Vagina (tissue), 2 donors: ENCODE results near the gene PROX1. TPM values are rescaled to one million over a fixed set of nuclear protein-coding genes. Genes with fewer than 3 reads are reported as not detected.
A peak's percentile ranks its signal among the peaks of the same experiment; 100 is the strongest.

ENCODE experiments used
- DNase-seq, 2 donors: peaks; one replicate each; pipeline ENCODE4 v3.0.0-alpha.2; 2017; ENCODE audit errors: extremely low spot score in 2 of 2
- H3K27ac ChIP-seq: fragments of 200-600 bp; sonication (generic); one replicate; pipeline ENCODE4 v1.5.1; 2019
- H3K27me3 ChIP-seq: fragments of 200-600 bp; sonication (generic); one replicate; pipeline ENCODE4 v1.5.1; 2019
- H3K36me3 ChIP-seq, 2 donors: fragments of 200-600 bp; sonication (generic); one replicate each; pipeline ENCODE4 v1.5.1; 2017 to 2019
- H3K4me1 ChIP-seq: fragments of 200-600 bp; sonication (generic); one replicate; pipeline ENCODE4 v1.5.1; 2019
- H3K4me3 ChIP-seq, 2 donors: fragments of 200-600 bp; sonication (generic); 1 replicate in 1 of 2; 2 replicates in 1 of 2; pipeline ENCODE4 v1.5.1; 2016 to 2019
- H3K9me3 ChIP-seq: fragments of 200-600 bp; sonication (generic); one replicate; pipeline ENCODE4 v1.5.1; 2019
- POLR2A ChIP-seq, 2 donors: fragments of 450-650 bp; IDR thresholded peaks; one replicate each; pipeline ENCODE4 v1.6.1; 2017; ENCODE audit warnings: antibody characterized with exemption in 2 of 2, mild to moderate bottlenecking in 2 of 2, moderate library complexity in 2 of 2
- POLR2AphosphoS5 ChIP-seq, 2 donors: sonication (generic); formaldehyde crosslinking; IDR thresholded peaks; one replicate each; pipeline ENCODE4 v1.9.0; 2017; ENCODE audit warnings: antibody characterized with exemption in 2 of 2, mild to moderate bottlenecking in 2 of 2, low read depth in 1 of 2; ENCODE audit not compliant: insufficient read depth in 1 of 2
- intact Hi-C: fragments of 100-400 bp; cut with DNase I; formaldehyde crosslinking; loops from one replicate; pipeline ENCODE4 v1.15.1; 2023
- total RNA-seq: library from RNA; depleted of rRNA; stranded (reverse); fragments of >200 nt; gene quantifications from one replicate; pipeline ENCODE4 v1.2.3, GENCODE V29; 2016
- TF ChIP-seq, protein P1 (sequence below), 3 experiments: fragments of 450-650 bp in 2 of 3; fragments of 200-600 bp in 1 of 3; sonication (generic) in 1 of 3; IDR thresholded peaks; one replicate each; pipeline ENCODE4 v1.5.1; 2017 to 2019; ENCODE audit warnings: antibody characterized with exemption in 3 of 3, mild to moderate bottlenecking in 2 of 3, moderate library complexity in 2 of 3

PROX1 gene
- total RNA-seq, 1 donor from 2014 or later: 4.7 TPM

DNA sequence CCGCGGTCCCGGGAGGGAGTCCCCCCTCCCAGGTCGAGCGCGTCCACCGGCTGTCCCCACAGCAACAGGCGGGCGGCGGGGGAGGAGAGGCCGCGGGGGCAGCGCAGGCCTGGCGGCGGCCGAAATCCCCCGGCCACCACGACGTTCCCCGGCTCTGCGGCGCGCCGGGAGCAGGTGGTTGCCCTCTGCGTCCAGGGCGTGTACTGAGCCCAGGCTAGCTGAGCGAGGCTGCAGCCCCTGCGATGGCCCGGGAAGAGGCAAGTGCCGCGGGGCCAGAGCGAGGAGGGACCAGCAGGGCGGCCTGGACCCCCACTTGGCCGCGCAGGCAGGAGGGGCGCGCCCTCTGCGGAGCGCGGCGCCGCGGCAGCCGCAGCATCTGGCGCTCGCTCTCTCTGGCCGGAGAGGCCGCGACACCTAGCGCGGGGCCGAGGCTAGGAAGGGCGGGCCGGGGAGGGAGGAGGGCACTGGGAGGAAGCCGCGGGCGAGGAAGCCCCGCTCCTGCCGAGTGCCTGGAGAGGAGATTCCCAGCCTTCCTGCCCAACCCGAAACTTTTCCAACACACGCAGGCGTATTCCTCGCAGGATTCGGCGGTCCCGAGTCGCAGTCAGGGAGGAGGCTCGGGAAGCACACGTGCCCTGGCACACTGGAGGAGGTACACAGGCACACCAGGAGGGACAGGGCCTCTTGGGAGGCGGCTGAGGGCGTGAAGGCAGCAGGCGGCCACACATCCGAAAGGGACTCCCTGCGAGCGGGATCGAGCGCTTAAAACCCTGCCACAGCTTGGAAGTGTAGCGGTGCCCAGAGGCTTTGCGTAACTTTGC lies 4.9 kb upstream of the PROX1 start:
- H3K4me3 ChIP-seq: peak overlapping the region; percentile 24 to 32
- H3K4me1 ChIP-seq: peaks cover 38% of the 10 kb centered on the region
- no peaks in the 10 kb centered on the region for H3K36me3 ChIP-seq
- peaks cover 26% of the 10 kb centered on the region for H3K27me3 ChIP-seq
- no peak overlapping the region for H3K27ac ChIP-seq
- intact Hi-C loops: no loop called here
- DNase-seq: no peak
- no peak for TF ChIP-seq POLR2AphosphoS5 (IDR thresholded peaks at IDR 0.05; ENCODE audit: insufficient read depth in 1 of 2, low read depth in 1 of 2)
- no peak for TF ChIP-seq POLR2A (IDR thresholded peaks at IDR 0.05)
- TF ChIP-seq, protein P1, sequence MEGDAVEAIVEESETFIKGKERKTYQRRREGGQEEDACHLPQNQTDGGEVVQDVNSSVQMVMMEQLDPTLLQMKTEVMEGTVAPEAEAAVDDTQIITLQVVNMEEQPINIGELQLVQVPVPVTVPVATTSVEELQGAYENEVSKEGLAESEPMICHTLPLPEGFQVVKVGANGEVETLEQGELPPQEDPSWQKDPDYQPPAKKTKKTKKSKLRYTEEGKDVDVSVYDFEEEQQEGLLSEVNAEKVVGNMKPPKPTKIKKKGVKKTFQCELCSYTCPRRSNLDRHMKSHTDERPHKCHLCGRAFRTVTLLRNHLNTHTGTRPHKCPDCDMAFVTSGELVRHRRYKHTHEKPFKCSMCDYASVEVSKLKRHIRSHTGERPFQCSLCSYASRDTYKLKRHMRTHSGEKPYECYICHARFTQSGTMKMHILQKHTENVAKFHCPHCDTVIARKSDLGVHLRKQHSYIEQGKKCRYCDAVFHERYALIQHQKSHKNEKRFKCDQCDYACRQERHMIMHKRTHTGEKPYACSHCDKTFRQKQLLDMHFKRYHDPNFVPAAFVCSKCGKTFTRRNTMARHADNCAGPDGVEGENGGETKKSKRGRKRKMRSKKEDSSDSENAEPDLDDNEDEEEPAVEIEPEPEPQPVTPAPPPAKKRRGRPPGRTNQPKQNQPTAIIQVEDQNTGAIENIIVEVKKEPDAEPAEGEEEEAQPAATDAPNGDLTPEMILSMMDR (IDR thresholded peaks at IDR 0.05): no peak
- H3K9me3 ChIP-seq: no peaks in the 10 kb centered on the region

DNA sequence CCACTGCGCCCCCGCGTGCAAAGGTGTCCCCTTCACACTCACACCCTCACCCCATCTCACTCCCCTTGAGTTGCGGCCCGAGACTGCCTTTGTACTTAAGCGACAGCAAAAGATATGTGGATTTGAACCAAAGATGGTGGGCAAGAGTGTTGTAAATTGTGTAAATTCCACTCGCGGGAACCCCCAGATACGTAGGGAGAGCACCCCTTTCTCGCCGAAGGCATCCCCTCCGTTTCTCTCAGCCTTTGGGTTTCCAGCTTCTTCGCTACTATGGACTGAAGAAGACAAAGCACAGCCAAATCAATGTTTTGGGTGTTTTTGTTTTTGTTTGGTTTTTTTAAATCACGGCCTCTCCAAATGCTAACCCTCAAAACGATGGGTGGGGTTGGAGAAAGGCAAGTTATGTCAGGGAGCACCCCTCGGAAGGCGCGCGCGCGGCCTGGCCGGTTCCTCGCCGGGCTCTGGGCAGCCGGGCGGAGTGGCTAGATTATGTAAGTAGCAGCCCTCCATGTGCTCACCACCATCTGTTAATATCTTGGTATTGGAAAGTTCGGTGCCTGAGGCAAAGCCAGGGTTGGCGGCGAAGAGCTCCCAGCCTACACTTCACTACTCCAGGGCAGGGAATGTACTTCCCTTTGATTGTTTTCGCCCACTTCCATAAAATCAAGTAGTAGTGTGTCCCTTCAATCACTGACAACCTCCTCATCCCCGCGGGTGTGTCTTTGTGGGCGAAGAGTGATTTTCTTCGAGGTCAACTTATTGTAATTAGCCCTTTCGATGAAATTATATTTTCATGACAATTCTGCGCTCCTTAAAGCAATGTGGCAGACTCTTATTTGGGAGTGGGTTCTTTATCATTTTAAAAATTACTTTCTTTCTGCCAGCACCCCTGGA lies 4.0 kb upstream of the PROX1 start:
- H3K27me3 ChIP-seq: peaks cover 26% of the 10 kb centered on the region

DNA sequence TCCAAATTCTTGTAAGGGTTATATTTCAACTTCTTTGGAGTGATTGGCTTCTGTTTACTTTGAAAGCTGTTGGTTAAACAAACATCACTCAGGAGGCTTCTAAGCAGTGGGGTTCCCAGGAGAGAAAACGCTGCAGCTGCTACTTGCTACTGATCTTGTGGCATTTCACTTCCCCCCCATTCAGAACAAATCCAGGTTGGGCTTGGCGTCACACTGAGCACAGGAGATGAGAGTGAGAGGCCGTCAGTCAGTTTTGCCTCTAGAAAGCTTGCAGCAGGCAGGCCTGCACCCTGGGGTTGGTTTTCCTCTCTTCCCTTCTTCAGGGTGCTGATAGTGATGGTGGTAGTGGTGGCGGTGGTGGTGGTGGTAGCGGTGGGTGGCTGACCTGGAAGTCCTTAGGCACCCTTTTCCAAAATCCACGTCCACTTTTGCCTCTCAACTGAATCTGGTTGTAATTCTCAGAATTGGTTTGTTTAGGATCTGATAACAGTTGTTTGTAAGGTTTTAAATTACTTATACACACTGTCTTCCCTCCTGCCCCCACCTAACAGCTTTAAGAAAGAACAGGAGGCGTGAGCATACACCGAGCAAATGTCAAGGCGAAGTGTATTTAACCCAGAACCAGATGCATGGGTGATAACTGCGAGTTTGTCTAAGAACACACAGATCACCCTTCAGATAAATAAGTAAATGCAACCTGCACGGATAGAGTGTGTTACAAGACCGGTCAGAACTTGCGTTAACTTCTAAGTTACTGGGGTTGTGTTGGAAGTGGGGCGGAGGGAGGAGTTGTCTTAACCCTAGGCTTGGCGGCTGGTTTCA lies 3.2 kb upstream of the PROX1 start:
- Histone ChIP-seq H3K36me3 (no peaks in the 10 kb centered on the region), H3K4me1 (peaks cover 46% of the 10 kb centered on the region), H3K4me3 (no peak overlapping the region), H3K27me3 (peaks cover 26% of the 10 kb centered on the region), H3K27ac (no peak overlapping the region), H3K9me3 (no peaks in the 10 kb centered on the region)
- DNase-seq: no peak
- TF ChIP-seq POLR2A (IDR thresholded peaks at IDR 0.05): no peak
- TF ChIP-seq POLR2AphosphoS5 (IDR thresholded peaks at IDR 0.05; ENCODE audit: insufficient read depth in 1 of 2, low read depth in 1 of 2): no peak
- TF ChIP-seq, protein P1 (IDR thresholded peaks at IDR 0.05): no peak
- intact Hi-C loops: no loop called here

More for the DNA sequence above, 4.0 kb upstream of the PROX1 start:
- TF ChIP-seq, protein P1 (IDR thresholded peaks at IDR 0.05): no peak
- TF ChIP-seq POLR2AphosphoS5 (IDR thresholded peaks at IDR 0.05; ENCODE audit: insufficient read depth in 1 of 2, low read depth in 1 of 2): no peak
- TF ChIP-seq POLR2A (IDR thresholded peaks at IDR 0.05): no peak
- DNase-seq: no peak
- no peak overlapping the region for H3K27ac ChIP-seq
- no peaks in the 10 kb centered on the region for H3K9me3 ChIP-seq
- H3K36me3 ChIP-seq: no peaks in the 10 kb centered on the region
- peak overlapping the region in 1 of 2 donors; percentile 32 for H3K4me3 ChIP-seq
- intact Hi-C loops: no loop called here
- H3K4me1 ChIP-seq: peaks cover 38% of the 10 kb centered on the region

DNA sequence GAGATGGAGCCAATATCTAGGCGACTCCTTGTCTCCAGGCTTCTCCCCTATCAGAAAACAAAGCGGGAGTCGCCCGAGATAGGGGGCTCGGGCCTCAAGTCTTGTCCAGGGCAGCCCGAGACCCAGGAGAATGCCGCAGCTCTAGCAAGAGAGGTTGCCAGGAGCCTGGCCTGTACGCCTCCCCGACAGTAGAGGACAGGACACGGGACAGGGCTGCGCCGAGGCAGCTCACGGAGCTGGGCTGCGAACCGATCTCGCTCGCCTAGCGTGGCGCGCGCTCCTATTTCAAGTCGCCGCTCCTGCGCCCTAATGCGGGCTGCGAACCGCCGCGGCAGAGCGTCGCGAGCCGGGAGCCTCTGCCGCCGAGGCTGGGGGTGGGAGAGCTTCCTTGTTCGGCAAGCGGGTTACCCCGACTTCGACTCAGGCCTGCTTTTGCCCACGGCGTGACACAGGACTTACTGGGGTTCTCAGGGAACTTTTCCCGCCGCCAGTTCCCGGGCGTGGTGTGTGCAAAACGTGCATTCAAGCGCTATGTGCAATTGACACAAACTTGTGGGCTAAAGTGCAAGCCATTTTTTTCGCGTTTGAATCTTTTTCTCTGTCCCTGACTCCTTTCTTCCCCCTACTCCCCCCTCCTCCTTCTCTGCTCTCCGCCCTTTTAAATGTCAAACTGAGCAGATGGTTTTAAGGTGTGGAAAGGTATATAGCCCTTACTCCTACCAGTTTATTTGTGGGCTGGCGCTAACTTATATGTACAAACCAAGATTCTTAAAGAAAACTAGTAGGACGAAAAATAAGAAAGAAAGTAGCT lies 2.4 kb upstream of the PROX1 start:
- H3K4me1 ChIP-seq: peaks cover 50% of the 10 kb centered on the region
- DNase-seq: no peak
- H3K36me3 ChIP-seq: no peaks in the 10 kb centered on the region
- peak overlapping the region in 1 of 2 donors; percentile 20 for H3K4me3 ChIP-seq
- TF ChIP-seq, protein P1 (IDR thresholded peaks at IDR 0.05): no peak
- TF ChIP-seq POLR2A (IDR thresholded peaks at IDR 0.05): no peak
- TF ChIP-seq POLR2AphosphoS5 (IDR thresholded peaks at IDR 0.05; ENCODE audit: insufficient read depth in 1 of 2, low read depth in 1 of 2): no peak
- no peaks in the 10 kb centered on the region for H3K9me3 ChIP-seq
- H3K27ac ChIP-seq: no peak overlapping the region
- H3K27me3 ChIP-seq: peaks cover 26% of the 10 kb centered on the region
- intact Hi-C loops: no loop called here
